NB4 (cell line): ENCODE measurements around the gene CNOT8.

Source experiments
- DNase-seq: peaks from one replicate; pipeline ENCODE4 v3.0.0; 2010; ENCODE audit warnings: low read depth
- H3K4me3 ChIP-seq: one replicate; pipeline ENCODE4 v1.5.1; 2011; ENCODE audit warnings: mild to moderate bottlenecking, low read depth, low read length, moderate library complexity
- MYC ChIP-seq: IDR thresholded peaks from 2 replicates; pipeline ENCODE4 v1.6.1; 2011; ENCODE audit warnings: low read depth, low read length
- POLR2A ChIP-seq: IDR thresholded peaks from 2 replicates; pipeline ENCODE4 v1.6.1; 2011; ENCODE audit warnings: mild to moderate bottlenecking; ENCODE audit not compliant: insufficient read length; ENCODE audit errors: extremely low read depth
- TF ChIP-seq, protein P1 (sequence below): IDR thresholded peaks from one replicate; pipeline ENCODE4 v1.5.1; 2012; ENCODE audit warnings: low read depth, low read length
- TF ChIP-seq, protein P2 (sequence below): IDR thresholded peaks from 2 replicates; pipeline ENCODE4 v1.6.1; 2011; ENCODE audit warnings: low read depth, low read length

The CNOT8 gene

DNA sequence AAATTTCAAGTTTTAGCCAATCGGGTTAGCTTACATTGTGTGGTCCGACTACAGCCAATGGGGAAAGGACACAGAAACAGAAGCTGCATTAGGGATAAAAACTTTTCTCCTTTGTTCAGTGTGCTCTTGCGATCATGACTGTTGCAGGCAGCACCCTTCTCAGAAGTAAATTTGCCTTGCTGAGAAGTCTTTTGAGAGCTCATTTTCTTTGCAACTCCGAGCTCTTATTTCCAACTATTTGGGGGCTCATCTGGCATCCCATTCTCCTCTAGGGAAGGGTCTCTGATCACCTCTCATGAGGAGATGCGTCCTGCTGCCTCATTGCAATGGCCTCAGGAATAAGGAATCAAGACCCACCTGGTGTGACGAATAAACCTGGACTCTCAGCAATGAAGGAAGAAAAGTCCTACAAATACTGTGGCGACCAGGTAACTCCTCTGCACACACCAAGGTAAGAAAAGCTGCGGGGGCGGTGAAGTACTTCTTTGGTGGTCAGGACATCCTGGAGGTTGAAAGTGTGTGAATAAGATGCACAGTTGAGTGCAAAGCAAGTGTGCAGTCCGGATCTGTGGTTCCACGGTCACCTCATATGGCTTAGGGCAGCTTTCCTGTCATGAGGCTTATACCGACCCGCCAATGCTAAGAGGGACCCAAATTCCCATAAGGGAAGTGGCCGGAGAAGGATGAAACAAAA, 20.4 kb downstream of the CNOT8 start:
- H3K4me3 ChIP-seq, result no peak overlapping the region
- TF ChIP-seq MYC (no peak), POLR2A (no peak)
- TF ChIP-seq, protein P1, sequence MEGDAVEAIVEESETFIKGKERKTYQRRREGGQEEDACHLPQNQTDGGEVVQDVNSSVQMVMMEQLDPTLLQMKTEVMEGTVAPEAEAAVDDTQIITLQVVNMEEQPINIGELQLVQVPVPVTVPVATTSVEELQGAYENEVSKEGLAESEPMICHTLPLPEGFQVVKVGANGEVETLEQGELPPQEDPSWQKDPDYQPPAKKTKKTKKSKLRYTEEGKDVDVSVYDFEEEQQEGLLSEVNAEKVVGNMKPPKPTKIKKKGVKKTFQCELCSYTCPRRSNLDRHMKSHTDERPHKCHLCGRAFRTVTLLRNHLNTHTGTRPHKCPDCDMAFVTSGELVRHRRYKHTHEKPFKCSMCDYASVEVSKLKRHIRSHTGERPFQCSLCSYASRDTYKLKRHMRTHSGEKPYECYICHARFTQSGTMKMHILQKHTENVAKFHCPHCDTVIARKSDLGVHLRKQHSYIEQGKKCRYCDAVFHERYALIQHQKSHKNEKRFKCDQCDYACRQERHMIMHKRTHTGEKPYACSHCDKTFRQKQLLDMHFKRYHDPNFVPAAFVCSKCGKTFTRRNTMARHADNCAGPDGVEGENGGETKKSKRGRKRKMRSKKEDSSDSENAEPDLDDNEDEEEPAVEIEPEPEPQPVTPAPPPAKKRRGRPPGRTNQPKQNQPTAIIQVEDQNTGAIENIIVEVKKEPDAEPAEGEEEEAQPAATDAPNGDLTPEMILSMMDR, result no peak
- TF ChIP-seq, protein P2, sequence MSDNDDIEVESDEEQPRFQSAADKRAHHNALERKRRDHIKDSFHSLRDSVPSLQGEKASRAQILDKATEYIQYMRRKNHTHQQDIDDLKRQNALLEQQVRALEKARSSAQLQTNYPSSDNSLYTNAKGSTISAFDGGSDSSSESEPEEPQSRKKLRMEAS, result no peak

DNA sequence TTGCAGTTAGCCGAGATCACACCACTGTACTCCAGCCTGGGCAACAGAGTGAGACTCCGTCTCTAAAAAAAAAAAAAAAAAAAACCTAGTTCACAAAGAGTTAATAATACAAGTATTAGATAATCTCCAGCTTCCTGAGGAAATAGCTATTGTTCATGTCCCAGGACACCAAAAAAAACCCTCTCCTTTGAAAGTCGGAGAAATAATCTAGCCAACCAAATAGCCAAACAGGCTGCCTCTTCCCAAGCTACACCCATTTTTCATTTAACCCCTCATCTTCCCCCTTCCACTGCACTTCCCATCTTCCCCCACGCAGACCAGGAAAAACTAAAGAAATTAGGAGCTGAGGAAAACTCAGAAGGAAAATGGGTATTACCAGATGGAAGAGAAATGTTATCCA, 23.6 kb downstream of the CNOT8 start:
- TF ChIP-seq, protein P1, result no peak
- TF ChIP-seq, protein P2, result no peak
- TF ChIP-seq POLR2A (no peak), MYC (no peak)
- no peak for DNase-seq
- no peak overlapping the region for H3K4me3 ChIP-seq

More for the DNA sequence above, 20.4 kb downstream of the CNOT8 start:
- DNase-seq, result no peak

DNA sequence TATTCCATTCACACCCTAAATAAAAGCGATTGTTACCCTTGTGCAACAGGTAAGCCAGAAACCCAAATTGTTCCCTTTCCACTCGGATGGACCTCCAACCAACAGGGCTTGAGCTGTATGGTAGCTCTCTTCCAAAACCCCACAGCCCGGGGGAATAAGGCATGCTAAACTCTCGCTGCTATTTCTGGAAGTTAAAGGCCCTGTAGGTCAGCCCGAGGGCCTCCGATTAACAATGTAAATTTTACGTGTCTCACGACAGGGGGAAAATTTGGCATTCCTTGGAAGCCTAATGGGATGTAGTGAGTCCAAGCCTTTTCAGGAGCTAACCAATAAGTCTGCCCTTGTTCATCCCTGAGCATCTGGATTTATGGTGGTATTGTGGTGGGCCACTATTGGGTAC, 26.0 kb downstream of the CNOT8 start:
- H3K4me3 ChIP-seq, result no peak overlapping the region
- TF ChIP-seq, protein P1, result no peak
- TF ChIP-seq MYC, result no peak
- no peak for DNase-seq

DNA sequence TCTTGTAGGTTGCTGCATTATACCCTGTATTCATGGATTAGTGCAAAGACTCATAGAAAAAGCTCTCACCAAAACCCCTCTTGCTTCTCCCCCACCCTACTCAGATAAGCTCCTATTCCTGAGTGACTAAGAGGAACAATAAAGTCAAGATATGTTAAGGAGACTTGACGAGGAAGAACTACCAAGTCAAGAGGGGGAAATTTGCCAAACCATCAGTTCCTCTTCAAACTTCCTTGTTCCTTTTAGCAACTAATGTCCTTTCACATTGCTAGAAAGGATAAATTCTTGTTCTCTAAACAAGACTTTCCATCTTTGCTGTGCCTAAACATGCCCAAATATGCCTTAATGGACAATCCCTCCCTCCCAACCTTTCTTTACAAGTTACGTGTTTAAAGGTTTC, 27.0 kb downstream of the CNOT8 start:
- TF ChIP-seq, protein P2, result no peak
- TF ChIP-seq, protein P1, result no peak
- TF ChIP-seq MYC (no peak), POLR2A (no peak)
- peak; percentile 24 for DNase-seq
- H3K4me3 ChIP-seq, result no peak overlapping the region

DNA sequence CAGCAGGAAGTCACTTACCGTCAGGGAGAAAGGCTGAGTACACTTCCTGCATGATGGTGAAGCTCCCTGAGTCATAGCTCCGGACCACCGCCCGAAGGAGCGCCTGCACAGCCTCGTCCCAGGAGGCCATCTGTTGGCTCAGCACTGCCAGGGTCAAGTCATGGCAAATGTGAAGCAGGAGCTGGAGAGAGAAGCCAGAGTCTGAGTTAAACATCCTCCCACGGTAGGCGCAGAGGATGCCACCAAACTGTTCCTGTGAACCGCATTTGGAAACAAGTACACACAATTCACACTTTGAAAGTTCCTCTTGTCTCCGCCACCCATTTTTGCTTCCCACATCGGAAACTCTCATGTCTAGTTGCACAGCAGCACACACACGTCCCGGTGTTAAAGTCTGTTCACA, 33.9 kb downstream of the CNOT8 start:
- TF ChIP-seq, protein P2, result no peak
- TF ChIP-seq, protein P1, result no peak
- TF ChIP-seq MYC, result no peak
- TF ChIP-seq POLR2A, result no peak
- DNase-seq, result no peak
- H3K4me3 ChIP-seq, result no peak overlapping the region

DNA sequence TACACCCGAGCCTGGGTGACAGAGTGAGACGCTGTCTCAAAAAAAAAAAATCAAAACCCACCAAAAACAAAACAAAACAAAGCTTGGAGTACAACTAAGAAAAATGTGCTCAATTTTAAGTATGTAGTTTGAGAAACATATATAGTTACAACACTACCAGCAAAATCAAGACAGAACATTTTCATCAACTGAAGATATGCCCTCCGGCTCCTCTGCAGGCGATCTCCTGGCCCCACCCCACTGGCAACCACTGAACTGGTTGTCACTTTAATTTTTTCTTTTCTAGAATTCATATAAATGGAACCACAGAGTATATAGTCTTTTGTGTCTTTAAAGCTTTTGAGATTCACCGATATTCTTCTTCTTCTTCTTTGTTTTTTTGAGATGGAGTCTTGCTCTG, 35.0 kb downstream of the CNOT8 start:
- DNase-seq, result no peak
- TF ChIP-seq, protein P2, result no peak
- no peak for TF ChIP-seq POLR2A
- TF ChIP-seq, protein P1, result no peak
- no peak for TF ChIP-seq MYC
- no peak overlapping the region for H3K4me3 ChIP-seq
